Measurements from ENCODE around the gene RSPH10B2. TPM values are rescaled to one million over a fixed set of nuclear protein-coding genes. Genes with fewer than 3 reads are reported as not detected.
"Not testable (repeated sequence)": the region's sequence is repeated elsewhere in the genome, so short reads cannot be mapped to it uniquely, and the experiment has no call there.

The RSPH10B2 gene
- total and polyA plus RNA-seq, 2 of the 13 experiments (the other 11 are each of a cell fraction or from before 2014, with no cell fraction given), result 0.31 TPM; not detected in 1

DNA sequence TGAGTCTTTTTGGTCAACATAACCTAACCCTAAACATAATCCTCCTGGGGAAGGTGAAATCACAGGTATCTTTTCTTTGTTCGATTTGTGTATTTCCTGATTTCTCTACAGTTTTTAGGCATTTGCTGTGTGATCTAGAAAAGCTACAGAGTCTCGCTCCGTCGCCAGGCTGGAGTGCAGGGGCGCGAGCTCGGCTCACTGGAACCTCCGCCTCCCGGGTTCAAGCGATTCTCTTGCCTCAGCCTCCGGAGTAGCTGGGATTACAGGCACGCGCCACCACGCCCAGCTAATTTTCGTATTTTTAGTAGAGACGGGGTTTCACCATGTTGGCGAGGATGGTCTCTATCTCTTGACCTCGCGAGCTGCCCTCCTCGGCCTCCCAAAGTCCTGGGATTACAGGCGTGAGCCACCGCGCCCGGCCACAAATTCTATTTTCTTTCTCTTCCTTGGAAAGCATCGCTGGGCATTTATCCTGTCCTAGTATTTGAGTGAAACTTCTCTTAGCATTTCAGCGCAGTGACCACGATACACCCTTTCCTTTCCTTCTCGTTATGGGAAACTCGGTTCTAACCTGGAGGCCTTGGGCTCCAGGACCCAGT lies 24.9 kb upstream of the RSPH10B2 start:
- TF ChIP-seq TSC22D2 (CRISPR knock-in tag; IDR thresholded peaks at IDR 0.05; ENCODE audit: borderline replicate concordance) (0 out of 2 replicates have a peak, but pooled peaks have one; percentile 8), ZNF652 (CRISPR knock-in tag; IDR thresholded peaks at IDR 0.05; ENCODE audit: borderline replicate concordance, low read depth) (peak; percentile 78), ZNF44 (CRISPR knock-in tag; IDR thresholded peaks at IDR 0.05) (0 out of 2 replicates have a peak, but pooled peaks have one; percentile 0)
- WGBS (ENCODE audit: low lambda C conversion rate), result 87% methylated on average over 29 of the region's 29 CpGs
- H3K9me3 ChIP-seq (ENCODE audit: low read length); in situ Hi-C loops (cut with HindIII; ENCODE audit: extremely low pct_ligation_motif_present, low pct_unique_long_range_greater_than_20kb); DNase-seq (ENCODE audit: low spot score); H4K20me1 ChIP-seq (ENCODE audit: insufficient read depth, low read length); ATAC-seq; intact Hi-C loops (cut with micrococcal nuclease; ENCODE audit: unreplicated experiment); FAIRE-seq; CTCF ChIA-PET (ENCODE audit: low intra/inter-chr PET ratio, low total read pairs); H3K27me3 ChIP-seq (ENCODE audit: control insufficient read depth in 1 of 2, insufficient read depth in 2 of 2, low read length in 2 of 2): not testable (repeated sequence)
- peak overlapping the region; percentile 85 for H2AFZ ChIP-seq (ENCODE audit: low read length)
- H3K4me1 ChIP-seq (ENCODE audit: insufficient read depth, low read length), result peaks cover 24% of the 10 kb centered on the region
- peak overlapping the region; percentile 78 for H3K4me2 ChIP-seq (ENCODE audit: low read depth, low read length)
- BruUV-seq (replicated peaks), result TSS peak; percentile 95
- H3K36me3 ChIP-seq (replicated peaks in 1 of 2; ENCODE audit: control insufficient read depth in 1 of 2, insufficient read depth in 2 of 2, low read length in 2 of 2), result peaks cover 0 to 13% of the 10 kb centered on the region in 2 experiments; a peak in 2 of 5 replicates
- peak overlapping the region; percentile 46 to 89 (median 79); a peak in 5 of 6 replicates for H3K4me3 ChIP-seq (replicated peaks in 1 of 3; ENCODE audit: insufficient read depth in 1 of 3, low read depth in 2 of 3, low read length in 3 of 3)
- H3K79me2 ChIP-seq (ENCODE audit: insufficient read depth, low read length), result peaks cover 21% of the 10 kb centered on the region
- H3K27ac ChIP-seq (ENCODE audit: extremely low read length, insufficient read depth, low read length), result peak overlapping the region; percentile 85
- POLR2A ChIA-PET, result interaction anchor here (1.0 to 1.3 kb wide), 3 partner anchors 20 to 151 kb away, joined by 3 to 5 read pairs (median 3); partner anchors contain the start of gene ZNF12
- H3K9ac ChIP-seq (ENCODE audit: insufficient read depth, low read depth, low read length), result peak overlapping the region; percentile 91

DNA sequence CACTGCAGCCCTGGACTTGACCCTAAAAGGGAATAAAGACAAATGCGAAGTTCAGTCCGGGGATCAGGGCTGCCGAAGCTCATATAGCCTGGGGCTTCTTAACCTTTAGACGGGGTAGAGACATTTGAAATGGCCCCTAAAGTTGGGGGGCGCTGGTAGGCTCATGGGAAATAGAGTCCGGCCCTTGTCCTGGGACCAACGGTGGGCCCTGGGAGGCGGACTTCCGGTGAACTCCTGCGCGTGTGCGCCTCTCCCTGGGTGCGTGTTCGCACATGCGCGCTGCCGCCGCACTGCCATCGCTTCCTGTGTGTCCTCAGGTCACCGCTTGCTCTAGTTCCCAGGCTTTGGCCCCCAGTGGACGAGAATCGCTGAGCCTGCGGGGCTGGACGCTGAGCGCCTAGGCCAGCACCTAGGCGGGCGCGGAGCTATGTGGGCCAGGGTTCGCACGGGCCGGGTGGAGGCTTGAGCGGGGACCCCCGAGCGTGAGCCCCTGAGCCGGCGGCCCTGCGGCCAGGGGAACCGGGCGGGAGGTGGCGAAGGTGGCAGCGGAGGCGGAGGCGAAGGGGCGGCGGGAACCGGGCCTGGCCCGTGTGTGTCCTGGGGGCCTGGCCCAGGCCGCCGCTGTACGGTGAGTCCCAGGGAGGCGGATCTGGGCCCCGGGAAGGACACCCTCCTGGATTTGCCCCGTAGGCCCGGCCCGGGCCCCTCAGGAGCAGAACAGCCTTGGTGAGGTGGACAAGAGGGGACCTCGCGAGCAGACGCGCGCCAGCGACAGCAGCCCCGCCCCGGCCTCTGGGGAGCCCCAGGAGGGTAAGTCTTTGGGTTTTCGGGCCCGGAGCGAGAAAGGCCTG lies 24.2 kb upstream of the RSPH10B2 start:
- in situ Hi-C loops (cut with HindIII; ENCODE audit: extremely low pct_ligation_motif_present, low pct_unique_long_range_greater_than_20kb) (no loop called here), intact Hi-C loops (cut with micrococcal nuclease; ENCODE audit: unreplicated experiment) (no loop called here)
- POLR2A ChIA-PET, result interaction anchor here (1.0 to 1.3 kb wide), 3 partner anchors 21 to 151 kb away, joined by 3 to 5 read pairs (median 3); partner anchors contain the start of gene ZNF12
- Histone ChIP-seq H3K79me2 (ENCODE audit: insufficient read depth, low read length) (peaks cover 21% of the 10 kb centered on the region), H3K4me3 (replicated peaks in 1 of 3; ENCODE audit: insufficient read depth in 1 of 3, low read depth in 2 of 3, low read length in 3 of 3) (peak overlapping the region; percentile 79 to 89 (median 88)), H3K9me3 (ENCODE audit: low read length) (no peaks in the 10 kb centered on the region), H3K4me2 (ENCODE audit: low read depth, low read length) (peak overlapping the region; percentile 78), H3K4me1 (ENCODE audit: insufficient read depth, low read length) (peaks cover 24% of the 10 kb centered on the region), H4K20me1 (ENCODE audit: insufficient read depth, low read length) (peaks cover 8% of the 10 kb centered on the region; the same call in 1 of the 2 replicates), H3K9ac (ENCODE audit: insufficient read depth, low read depth, low read length) (peak overlapping the region; percentile 91), H3K27me3 (ENCODE audit: control insufficient read depth in 1 of 2, insufficient read depth in 2 of 2, low read length in 2 of 2) (no peaks in the 10 kb centered on the region; a peak in 1 of 5 replicates), H3K36me3 (replicated peaks in 1 of 2; ENCODE audit: control insufficient read depth in 1 of 2, insufficient read depth in 2 of 2, low read length in 2 of 2) (peaks cover 0 to 16% of the 10 kb centered on the region in 2 experiments; a peak in 2 of 5 replicates), H2AFZ (ENCODE audit: low read length) (peak overlapping the region; percentile 85), H3K27ac (ENCODE audit: extremely low read length, insufficient read depth, low read length) (peak overlapping the region; percentile 85)
- peak; percentile 92 for DNase-seq (ENCODE audit: low spot score)
- peak; percentile 94 for FAIRE-seq
- peak; percentile 98 for ATAC-seq
- TSS peak; percentile 61 for BruUV-seq (replicated peaks)
- CTCF ChIA-PET (ENCODE audit: low intra/inter-chr PET ratio, low total read pairs), result no interaction called here
- WGBS (ENCODE audit: low lambda C conversion rate), result 3% methylated on average over 5 of the region's 66 CpGs
- TF ChIP-seq, protein P1, sequence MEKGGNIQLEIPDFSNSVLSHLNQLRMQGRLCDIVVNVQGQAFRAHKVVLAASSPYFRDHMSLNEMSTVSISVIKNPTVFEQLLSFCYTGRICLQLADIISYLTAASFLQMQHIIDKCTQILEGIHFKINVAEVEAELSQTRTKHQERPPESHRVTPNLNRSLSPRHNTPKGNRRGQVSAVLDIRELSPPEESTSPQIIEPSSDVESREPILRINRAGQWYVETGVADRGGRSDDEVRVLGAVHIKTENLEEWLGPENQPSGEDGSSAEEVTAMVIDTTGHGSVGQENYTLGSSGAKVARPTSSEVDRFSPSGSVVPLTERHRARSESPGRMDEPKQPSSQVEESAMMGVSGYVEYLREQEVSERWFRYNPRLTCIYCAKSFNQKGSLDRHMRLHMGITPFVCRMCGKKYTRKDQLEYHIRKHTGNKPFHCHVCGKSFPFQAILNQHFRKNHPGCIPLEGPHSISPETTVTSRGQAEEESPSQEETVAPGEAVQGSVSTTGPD (CRISPR knock-in tag; IDR thresholded peaks at IDR 0.05), result no peak
- TF ChIP-seq, protein P2, sequence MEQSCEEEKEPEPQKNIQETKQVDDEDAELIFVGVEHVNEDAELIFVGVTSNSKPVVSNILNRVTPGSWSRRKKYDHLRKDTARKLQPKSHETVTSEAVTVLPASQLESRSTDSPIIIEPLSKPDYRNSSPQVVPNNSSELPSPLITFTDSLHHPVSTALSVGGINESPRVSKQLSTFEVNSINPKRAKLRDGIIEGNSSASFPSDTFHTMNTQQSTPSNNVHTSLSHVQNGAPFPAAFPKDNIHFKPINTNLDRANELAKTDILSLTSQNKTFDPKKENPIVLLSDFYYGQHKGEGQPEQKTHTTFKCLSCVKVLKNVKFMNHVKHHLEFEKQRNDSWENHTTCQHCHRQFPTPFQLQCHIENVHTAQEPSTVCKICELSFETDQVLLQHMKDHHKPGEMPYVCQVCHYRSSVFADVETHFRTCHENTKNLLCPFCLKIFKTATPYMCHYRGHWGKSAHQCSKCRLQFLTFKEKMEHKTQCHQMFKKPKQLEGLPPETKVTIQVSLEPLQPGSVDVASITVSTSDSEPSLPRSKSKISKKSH (CRISPR knock-in tag; IDR thresholded peaks at IDR 0.05; ENCODE audit: borderline replicate concordance), result peak; percentile 7; the same call in 1 of the 2 replicates
- TF ChIP-seq, protein P3, sequence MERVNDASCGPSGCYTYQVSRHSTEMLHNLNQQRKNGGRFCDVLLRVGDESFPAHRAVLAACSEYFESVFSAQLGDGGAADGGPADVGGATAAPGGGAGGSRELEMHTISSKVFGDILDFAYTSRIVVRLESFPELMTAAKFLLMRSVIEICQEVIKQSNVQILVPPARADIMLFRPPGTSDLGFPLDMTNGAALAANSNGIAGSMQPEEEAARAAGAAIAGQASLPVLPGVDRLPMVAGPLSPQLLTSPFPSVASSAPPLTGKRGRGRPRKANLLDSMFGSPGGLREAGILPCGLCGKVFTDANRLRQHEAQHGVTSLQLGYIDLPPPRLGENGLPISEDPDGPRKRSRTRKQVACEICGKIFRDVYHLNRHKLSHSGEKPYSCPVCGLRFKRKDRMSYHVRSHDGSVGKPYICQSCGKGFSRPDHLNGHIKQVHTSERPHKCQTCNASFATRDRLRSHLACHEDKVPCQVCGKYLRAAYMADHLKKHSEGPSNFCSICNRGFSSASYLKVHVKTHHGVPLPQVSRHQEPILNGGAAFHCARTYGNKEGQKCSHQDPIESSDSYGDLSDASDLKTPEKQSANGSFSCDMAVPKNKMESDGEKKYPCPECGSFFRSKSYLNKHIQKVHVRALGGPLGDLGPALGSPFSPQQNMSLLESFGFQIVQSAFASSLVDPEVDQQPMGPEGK (CRISPR knock-in tag; IDR thresholded peaks at IDR 0.05), result peak; percentile 78
- TF ChIP-seq ZNF569 (CRISPR knock-in tag; IDR thresholded peaks at IDR 0.05; ENCODE audit: borderline replicate concordance), result no peak
- no peak for TF ChIP-seq ZNF670 (CRISPR knock-in tag; IDR thresholded peaks at IDR 0.05; ENCODE audit: borderline replicate concordance)
- TF ChIP-seq ZNF274 (CRISPR knock-in tag; IDR thresholded peaks at IDR 0.05), result peak; percentile 69; the same call in 1 of the 2 replicates

All from HepG2 (cell line).